AG20443 (cell line): ENCODE measurements around the gene GPR156.
"Not testable (repeated sequence)": the region's sequence is repeated elsewhere in the genome, so short reads cannot be mapped to it uniquely, and the experiment has no call there.

ENCODE experiments used
- DNase-seq: peaks from one replicate; pipeline ENCODE4 v3.0.0; 2012; ENCODE audit warnings: low spot score, mixed read lengths

The GPR156 gene

DNA sequence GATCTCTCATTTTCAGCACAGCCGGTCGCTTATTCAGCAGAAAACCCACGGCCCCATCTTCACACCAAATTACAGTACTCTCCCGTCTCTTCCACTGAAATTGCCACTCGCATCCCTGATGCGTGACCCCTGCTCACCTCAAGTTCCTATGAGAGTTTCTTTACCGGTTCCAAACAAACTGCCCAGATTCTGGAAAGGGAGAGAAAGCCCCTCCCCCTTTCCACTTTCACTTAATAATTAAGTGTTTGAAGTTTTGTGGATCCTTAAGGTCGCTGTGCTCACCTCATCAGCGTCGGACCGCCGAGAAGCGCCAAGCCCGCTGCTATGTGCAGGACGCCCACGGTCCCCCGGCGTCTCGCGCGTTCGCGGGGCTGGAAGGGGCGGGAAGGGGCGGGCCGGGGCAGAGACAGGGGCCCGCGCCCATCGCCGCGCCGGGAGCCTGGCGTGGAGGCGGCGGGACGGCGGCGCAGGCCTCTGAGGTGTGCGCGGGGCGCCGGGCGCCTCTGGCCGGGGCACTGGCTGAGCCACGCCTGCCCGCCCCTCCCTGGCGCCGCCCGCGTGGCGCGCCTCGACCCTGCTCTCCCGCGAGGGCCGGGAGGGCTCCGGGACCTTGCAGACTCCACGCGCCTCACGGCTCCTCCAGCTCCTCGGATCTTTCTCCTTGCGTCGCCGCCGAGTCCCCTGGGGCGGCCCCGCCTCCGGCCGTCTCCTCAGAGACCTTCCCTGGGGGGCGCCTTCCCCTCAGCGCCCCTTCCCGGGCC lies at the start of gene GPR156:
Gene GPR156 (minus strand): TSS at position 476 of the 761 bp plus-strand sequence. CDS start 41,124 bp downstream, outside the sequence.
- DNase-seq: peak; percentile 84

DNA sequence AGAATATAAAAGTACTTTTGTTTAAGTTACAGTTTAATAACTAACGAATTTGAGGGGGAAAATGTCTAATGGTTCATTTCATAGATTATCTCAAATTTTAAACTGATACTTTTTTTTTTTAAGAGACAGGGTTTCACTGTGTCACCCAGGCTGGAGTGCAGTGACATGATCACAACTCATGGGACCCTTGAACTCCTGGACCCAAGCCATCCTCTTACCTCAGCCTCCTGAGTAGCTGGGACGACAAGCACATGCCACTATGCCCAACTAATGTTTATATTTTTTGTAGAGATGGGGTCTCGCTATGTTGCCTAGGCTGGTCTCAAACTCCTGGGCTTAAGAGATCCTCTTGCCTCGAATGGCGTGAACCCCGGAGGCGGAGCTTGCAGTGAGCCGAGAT lies 47.6 kb upstream of the GPR156 start:
- DNase-seq: no peak

DNA sequence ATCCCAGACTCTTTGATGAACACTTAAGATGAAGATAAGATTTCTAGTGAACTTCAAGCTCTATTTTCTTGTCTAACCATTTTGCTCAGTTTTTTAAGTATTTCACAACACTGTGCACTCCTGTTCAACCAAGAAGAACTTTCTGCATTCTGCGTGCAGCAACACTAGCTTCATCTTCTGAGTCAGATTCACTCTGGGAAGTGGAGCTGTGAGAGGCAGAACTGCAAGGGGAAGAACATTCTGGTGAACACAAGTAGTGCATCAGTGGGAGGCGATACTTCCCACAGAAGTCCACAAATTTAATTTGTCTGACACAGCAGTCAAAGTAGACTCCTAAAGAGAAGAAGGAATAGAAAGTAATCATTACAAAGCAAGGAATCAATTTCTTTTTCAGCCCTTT lies 46.1 kb upstream of the GPR156 start:
- DNase-seq: no peak

DNA sequence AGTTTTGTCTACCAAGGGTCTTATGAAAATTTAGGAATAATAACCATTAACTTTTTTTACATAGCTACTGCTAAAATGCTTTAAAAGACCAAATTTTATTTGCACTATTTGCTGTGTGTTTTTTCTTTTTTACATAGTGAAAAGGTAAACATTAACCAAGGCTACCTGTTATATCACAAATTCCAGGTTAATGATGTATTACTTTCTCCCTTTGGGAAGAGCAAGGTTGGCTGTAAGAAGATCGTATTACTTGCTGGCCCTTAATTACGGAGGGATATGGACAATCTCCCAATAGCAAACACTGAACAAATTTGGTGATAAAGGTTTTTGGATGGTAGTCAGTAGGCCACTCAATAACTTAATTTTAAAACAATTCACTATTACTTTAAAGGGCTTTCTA lies 41.8 kb upstream of the GPR156 start:
- no peak for DNase-seq

DNA sequence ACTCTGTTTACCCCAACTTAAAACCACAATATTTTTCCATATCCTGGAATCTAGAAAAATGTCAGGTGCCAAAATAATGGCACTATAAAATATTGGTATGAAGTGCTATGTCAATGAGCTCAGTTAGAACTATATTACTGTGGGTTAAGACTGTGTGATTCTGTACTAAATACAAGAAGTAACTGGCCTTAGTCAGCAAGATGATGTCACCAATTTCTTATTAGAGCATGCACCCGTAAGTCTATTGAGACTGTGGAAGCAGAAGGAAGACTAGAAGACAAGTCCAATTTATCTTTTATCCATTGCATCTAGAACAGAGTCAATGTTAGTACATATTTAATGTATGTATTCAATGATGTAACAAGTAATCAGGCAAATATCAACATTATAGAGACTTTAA lies 39.2 kb upstream of the GPR156 start:
- DNase-seq: peak; percentile 15

DNA sequence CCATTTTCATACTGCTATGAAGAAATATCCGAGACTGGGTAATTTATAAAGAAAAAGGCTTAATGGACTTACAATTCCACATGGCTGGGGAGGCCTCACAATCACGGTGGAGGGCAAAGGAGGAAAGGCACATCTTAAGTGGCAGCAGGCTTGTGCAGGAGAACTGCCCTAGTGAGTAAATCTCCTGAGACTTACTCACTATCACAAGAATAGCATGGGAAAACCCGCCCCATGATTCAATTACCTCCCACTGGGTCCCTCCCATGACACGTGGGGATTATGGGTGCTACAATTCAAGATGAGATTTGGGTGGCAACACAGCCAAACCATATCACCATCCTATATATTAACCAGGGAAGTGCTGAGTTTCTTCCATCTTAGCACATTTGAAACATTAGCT lies 38.7 kb upstream of the GPR156 start:
- DNase-seq: not testable (repeated sequence)

DNA sequence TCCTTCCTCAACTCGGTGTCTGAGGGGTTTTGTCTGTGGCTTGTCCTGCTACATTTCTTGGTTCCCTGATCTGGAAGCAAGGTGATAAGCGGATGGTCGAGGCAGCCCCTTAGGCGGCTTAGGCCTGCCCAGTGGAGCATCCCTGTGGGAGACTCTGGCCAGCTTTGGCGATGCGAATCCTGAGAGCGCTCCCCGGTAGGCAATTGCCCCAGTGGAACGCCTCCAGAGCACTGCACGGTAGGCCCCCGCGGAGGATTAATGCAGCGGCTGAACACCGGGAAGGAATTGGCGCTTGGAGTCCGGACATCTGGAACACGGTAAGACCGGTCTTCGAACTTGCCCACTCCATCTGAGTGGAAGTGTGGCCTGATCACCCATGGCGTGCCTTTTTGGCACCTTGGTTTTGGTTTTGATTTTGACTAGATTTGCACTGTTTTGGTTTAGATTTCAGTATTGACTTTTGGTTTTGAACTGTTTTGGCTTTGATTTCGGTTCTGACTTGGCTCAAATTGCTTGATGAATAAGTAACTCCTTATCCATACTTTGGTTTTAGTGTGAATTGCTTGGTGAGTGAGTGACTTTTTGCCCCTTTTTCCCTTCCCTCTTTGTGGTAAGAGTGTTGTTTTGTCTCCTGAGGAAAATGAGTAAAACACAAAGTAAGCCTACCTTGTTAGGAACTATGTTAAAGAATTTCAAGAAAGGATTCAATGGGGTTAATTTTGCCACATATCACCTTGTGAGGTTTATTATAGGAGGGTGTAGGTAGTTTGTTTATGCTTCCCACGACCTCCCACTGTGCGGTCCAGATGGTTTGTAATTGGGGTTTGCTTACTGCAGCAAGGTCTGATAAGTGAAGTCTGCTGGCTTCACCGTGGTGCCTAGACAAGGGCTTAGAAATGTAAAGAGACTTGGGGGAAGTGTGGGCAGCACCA lies 27.1 kb upstream of the GPR156 start:
- no peak for DNase-seq

DNA sequence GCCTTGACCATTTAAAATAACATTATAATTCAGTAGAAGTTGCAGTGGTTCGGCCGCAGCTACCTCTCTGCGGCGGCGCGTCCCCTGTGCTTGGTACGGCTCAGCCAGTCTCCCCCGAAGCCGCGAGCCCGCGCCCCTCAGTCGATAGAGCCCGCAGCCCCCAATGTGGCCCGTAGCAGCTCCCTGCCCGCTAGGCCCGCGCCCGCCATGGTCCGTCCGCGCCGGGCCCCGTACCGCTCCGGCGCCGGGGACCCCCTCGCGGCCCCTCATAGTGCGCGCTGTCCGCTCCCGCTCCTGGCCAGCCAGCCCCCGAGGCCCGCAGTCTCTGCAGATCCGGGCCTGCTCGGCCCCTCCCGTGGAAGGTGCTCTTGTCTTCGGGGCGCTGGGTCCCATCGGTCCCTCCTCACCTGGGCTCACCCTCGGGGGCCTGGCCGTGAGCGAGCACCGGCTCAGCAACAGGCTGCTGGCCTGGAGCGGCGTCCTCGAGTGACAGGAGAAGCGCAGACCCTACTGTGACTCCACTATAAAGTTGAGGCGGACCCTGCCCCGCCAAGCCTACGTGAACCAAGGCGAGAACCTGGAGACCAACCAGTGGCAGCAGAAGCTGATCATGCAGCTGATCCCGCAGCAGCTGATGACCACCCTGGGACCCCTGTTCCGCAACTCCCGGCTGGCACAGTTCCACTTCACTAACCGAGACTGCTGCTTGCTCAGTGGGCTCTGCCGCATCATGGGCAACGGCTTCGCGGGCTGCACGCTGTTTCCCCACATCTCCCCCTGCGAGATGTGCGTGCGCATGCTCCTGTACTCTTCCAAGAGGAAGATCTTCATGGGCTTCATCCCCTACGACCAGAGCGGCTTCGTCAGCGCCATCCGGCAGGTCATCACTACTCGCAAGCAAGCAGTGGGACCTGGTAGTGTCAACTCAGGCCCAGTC lies 21.8 kb upstream of the GPR156 start:
- no peak for DNase-seq

DNA sequence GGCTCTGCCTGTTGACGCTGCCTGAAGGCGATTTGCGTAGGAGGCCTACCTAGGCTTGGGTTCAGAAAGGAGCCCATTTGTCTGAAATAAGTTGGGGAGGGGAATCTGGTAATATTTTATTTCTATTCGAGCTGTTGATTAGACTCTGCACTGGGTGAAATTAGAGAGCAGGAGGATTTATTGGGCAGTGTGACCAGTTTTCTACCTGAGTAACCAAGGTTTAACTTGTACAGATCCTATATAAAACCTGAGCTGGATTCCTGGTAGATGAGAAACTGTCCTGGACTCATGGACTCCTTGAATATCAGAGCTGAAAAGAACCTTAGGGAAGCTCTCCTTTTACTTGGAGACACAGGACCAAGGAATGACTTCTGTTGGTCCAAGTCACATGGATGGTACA lies 19.6 kb upstream of the GPR156 start:
- DNase-seq: no peak

DNA sequence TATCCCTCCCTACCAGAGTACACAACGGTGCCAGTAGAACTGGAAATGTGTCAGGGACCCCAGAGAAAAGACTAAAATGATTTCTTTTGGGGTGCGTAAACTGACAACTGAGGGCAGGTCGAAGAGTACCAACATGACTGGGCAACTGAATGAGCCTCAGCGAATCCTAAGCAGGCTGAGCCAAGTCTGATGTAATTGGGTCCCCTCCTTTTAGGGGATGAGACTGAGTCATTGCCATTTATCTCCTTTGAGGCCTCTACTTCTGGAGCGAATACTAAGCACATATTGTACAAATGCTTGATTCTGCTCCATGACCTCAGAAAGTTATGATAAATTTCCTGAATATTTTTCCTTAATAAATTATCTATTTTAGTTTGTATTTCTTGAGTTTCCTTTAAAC lies 17.3 kb upstream of the GPR156 start:
- DNase-seq: no peak

DNA sequence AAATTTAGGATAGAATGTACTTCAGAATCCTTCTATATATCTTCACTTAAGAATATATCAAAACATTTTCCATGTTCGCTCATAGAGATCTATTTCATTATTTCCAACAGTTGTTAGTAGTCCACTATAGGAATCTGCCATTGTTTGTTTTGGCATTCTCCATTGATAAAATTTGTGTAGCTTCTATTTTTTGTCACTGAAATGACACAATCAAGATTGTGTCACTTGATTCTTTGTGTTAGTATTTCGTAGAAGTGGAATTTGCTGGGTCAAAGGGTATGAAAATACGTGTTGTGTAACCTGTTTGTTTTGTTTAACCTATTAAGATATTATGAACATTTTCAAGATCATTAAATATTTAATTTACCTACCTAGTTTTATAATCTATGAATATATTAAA lies 15.9 kb upstream of the GPR156 start:
- no peak for DNase-seq

DNA sequence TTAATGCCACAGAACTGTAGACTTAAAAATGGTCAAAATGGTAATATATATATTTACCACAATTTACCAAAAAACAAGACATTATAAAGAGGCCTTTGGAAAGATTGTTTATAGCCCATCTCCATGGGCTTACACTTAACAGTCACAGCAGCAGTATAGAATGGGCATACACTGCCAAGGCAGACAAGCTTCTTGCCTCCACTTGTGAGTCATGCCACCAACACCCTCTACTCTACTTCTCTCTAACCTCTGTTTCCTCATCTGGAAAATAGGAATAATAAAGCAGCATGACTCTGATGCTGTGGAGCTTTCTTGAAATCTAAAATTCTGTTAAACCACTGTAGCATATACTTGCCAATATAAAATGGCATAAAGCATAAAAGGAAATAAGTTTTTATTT lies 14.4 kb upstream of the GPR156 start:
- DNase-seq: no peak

DNA sequence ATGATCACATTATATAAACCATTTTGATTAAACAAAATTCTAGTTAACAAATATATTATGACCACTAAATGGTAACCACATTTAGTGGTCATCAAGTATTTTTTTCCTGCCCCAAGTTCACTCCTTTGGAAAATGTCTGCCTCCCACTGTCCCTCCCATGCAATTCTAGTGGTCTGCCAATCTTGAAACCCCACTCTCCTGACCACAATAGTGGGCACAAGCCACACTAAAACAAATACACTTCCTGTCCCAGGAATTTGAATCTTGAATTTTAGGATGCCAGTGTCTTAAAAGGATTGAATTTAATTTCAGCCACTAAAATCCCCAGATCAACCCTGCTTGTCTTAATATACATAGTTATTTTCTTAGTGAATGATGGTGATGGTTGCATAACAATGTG lies 14.0 kb upstream of the GPR156 start:
- DNase-seq: no peak

DNA sequence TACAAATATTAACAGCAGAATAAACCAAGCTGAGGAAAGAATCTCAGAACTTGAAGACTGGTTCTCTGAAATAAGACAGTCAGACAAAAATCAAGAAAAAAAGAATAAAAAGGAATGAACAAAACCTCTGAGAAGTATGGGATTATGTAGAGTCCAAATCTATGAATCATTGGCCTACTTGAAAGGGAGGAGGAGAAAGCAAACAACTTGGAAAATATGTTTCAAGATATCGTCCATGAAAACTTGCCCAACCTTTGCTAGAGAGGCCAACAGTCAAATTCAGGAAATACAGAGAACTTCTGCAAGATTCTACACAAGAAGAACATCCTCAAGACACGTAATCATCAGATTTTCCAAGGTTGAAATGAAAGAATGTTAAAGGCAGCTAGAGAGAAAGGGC lies 6.5 kb upstream of the GPR156 start:
- not testable (repeated sequence) for DNase-seq

DNA sequence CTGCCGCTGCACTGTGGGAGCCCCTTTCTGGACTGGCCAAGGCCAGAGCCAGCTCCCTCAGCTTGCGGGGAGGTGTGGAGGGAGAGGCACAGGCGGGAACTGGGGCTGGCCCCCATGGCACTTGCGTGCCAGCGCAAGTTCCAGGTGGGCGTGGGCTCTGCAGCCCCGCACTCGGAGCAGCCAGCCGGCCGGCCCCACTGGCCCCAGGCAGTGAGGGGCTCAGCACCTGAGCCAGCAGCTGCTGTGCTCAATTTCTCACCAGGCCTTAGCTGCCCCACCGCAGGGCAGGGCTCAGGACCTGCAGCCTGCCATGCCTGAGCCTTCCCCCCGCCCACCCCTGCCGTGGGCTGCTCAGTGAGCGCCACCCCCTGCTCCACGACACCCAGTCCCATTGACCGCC lies 4.6 kb upstream of the GPR156 start:
- no peak for DNase-seq

DNA sequence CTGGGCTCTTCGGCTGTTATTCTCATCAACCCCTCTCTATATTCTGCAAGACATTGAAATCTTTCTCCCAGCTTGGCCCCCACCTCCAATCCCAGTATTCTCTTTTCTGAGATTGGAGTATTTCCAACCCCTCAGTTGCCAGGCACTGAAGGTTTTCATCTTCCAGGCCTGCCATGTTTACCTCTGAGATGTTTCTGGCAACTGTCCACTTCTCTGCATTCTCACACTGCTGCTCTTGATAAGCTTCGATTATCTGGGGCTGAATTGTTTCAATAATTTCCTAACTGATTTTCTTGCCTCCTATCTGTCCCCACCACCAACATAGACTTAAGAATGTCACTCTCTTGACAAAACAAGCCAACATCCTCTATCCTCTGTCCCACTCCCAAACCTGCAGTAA lies 1.4 kb upstream of the GPR156 start:
- no peak for DNase-seq

DNA sequence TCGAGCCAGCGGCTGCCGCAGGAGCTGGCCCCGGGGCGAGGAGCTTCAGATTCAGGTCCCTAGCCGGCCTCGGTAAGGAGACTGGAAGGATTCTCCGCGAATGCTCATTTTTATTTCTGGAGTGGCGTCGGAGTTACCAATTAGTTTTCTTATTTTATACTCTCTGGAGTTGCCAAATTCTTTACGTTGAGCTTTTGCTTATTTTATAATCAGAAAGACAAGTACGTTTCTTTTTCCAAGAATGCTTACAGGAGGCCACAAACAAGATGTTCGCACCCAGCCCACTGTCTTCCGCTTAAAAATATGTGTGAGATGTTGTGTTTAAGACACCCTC lies 453 bp upstream of the GPR156 start:
- no peak for DNase-seq

DNA sequence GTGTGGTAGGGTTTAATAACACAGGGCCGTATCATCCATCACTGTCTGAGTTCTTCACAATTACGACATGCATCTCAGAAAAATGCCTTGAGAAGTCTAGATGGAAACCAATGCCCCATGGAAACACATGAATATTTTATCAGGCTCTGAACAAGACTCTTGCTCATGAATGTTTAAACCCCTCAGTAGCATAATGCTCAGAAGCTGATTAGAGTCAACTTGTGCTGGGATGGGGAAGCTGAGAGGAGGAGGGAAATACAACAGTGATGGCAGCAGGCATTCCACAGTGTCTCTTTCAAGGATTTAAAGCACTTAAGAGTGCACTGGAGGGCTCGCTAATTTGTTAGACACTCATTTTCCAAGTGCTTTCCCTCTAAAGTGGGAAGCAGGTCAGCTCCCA lies 3.8 kb downstream of the GPR156 start:
- no peak for DNase-seq

DNA sequence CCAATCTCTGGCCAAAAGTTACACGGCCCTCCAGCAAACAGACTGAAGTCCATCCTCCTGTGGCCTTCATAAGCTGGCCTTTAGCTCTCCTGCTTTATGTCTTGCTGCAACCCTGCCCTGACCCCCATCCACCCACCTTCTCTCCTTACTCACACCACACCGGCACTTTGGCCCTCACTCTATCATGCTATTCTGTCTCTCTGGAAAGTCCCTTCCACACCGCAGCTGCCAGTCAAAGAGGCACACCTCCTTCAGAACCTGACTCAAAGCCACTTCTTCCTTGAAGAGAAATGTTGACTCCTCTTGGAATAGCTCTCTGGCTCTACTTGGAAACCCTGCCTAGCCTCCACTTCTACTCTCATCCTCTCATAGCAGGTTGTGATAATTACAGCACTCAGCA lies 4.5 kb downstream of the GPR156 start:
- DNase-seq: no peak

DNA sequence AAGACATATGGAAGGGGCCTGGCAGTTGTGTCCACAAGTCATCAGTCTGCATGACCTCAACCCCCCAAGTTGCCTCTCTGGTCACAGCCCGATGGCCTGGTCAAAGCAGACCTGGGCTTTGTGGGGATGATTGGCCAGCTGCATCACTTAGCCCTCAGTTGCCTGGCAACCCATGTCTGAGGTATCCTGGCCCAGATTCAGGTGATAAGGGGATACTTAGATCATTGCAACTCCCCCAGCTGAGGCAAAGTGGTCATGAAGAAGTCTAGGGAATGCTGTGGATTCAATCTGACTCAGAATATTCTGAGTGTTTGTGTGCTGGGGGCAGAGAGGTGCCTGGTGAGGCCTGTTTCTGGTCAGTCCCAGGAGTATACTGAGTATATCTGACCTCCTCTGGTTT lies 5.0 kb downstream of the GPR156 start:
- DNase-seq: no peak

DNA sequence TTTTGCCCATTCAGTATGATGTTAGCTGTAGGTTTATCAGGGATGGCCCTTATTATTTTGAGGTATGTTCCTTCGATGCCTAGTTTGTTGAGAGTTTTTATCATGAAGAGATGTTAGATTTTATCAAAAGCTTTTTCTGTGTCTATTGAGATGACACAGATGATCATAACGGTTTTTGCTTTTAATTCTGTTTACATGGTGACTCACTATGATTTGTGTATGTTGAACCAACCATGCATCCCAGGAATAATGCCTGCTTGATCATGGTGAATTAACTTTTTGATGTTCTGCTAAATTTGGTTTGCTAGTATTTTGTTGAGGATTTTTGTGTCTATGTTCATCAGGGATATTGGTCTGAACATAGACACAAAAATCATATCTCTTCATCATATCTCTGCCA lies 8.3 kb downstream of the GPR156 start:
- DNase-seq: no peak

DNA sequence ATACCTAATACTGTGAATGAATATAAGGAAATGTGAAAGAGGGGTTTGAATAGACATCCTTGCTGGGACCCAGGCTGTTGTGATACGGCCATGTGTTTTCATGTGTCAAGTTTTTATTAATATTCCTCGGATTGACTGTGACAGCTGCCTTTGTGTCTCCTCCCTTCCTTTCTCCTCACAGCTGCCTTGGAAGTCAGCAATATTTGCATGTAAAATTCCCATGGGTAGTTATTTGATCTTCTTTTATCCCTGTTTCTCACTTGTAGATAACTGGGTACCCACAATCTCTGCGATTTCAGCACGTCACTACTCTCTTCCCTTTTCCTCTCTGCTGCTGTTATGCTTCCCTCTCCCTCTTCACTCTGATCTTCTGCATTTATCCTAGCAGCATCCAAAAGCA lies 9.4 kb downstream of the GPR156 start:
- DNase-seq: no peak
